Stimulated activated CD4-positive, alpha-beta T cell treated with anti-CD3 and anti-CD28 coated beads, TNF-alpha, amount 100 ng/mL, for 48 hours (primary cell): Measurements from ENCODE around the gene EMID1.

ENCODE experiments used
- DNase-seq, 3 donors: peaks; one replicate each; pipeline ENCODE4 v3.0.0-alpha.2; 2020; ENCODE audit warnings: low read depth in 3 of 3

Gene EMID1

GRCh38 chr22:29290061-29290460 is 84.4 kb downstream of the EMID1 start:
- DNase-seq: no peak

GRCh38 chr22:29291215-29291614 is 85.5 kb downstream of the EMID1 start:
- DNase-seq: no peak

GRCh38 chr22:29292379-29292778 is 86.7 kb downstream of the EMID1 start:
- DNase-seq: no peak

- no peak for DNase-seq
Observed at GRCh38 chr22:29298641-29299040, 92.9 kb downstream of the EMID1 start.

- DNase-seq: no peak
Observed at GRCh38 chr22:29299136-29299900, 93.6 kb downstream of the EMID1 start.

GRCh38 chr22:29300467-29300806 is 94.7 kb downstream of the EMID1 start:
- DNase-seq: no peak

GRCh38 chr22:29300807-29301601 is 95.3 kb downstream of the EMID1 start:
- DNase-seq: no peak

GRCh38 chr22:29301716-29302401 is 96.2 kb downstream of the EMID1 start:
- no peak for DNase-seq

GRCh38 chr22:29302402-29302680 is 96.6 kb downstream of the EMID1 start:
- DNase-seq: no peak

- no peak for DNase-seq
Observed at GRCh38 chr22:29302681-29303465, 97.2 kb downstream of the EMID1 start.

- no peak for DNase-seq
Observed at GRCh38 chr22:29305836-29306174, 100.1 kb downstream of the EMID1 start.

- no peak for DNase-seq
Observed at GRCh38 chr22:29306175-29306834, 100.6 kb downstream of the EMID1 start, which contains the start of gene GAS2L1. GAS2L1 (plus strand) TSS chr22:29306650; CDS start chr22:29308106, 1,456 bp downstream.

GRCh38 chr22:29306835-29307595 is 101.3 kb downstream of the EMID1 start:
- no peak for DNase-seq

GRCh38 chr22:29307596-29308147 is 102.0 kb downstream of the EMID1 start:
- DNase-seq: no peak

GRCh38 chr22:29308148-29308790 is 102.6 kb downstream of the EMID1 start:
- DNase-seq: no peak

- DNase-seq: no peak
Observed at GRCh38 chr22:29308791-29309262, 103.1 kb downstream of the EMID1 start.
